ENCODE data around the gene PRRT2. TPM values are rescaled to one million over a fixed set of nuclear protein-coding genes. Genes with fewer than 3 reads are reported as not detected.

Gene PRRT2
- total RNA-seq, 1 experiment from 2014 or later, result 20.5 TPM

DNA sequence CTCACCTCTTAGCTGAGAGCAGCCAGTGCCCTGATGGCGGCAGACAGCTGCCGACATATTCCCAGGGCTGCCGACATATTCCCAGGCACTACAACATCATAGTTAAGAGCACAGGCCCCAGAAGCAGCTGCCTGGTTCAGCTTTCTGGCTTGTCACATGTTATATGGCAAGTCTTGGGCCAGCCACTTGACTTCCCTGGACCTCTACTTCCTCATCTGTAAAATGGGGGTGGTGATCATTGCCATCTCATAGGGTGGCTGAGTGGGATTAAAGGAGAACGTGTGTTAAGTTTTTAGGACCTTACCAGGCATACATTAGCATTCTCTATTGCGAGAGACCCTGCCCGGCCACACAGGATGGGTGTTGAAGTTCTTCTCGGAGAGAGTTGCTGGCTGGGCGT, 31.9 kb downstream of the PRRT2 start:
- no peaks in the 10 kb centered on the region; the same call in 1 of the 2 replicates for H3K4me1 Mint-ChIP-seq
- H3K27me3 Mint-ChIP-seq (ENCODE audit: low read depth), result no peaks in the 10 kb centered on the region; the same call in 1 of the 2 replicates
- ChIA-PET CTCF (interaction anchor here (1.0 to 3.4 kb wide), 4 partner anchors 11 to 188 kb away, joined by 3 to 20 read pairs (median 10); partner anchors contain the start of genes PAGR1 and TLCD3B), POLR2A (no interaction called here)
- ATAC-seq, result no peak
- DNase-seq (ENCODE audit: low spot score), result no peak
- H3K27ac Mint-ChIP-seq, result 0 out of 2 replicates have a peak overlapping the region, but pooled peaks have one; percentile 63
- no peak overlapping the region for H3K4me3 Mint-ChIP-seq
- TF ChIP-seq, protein P1, sequence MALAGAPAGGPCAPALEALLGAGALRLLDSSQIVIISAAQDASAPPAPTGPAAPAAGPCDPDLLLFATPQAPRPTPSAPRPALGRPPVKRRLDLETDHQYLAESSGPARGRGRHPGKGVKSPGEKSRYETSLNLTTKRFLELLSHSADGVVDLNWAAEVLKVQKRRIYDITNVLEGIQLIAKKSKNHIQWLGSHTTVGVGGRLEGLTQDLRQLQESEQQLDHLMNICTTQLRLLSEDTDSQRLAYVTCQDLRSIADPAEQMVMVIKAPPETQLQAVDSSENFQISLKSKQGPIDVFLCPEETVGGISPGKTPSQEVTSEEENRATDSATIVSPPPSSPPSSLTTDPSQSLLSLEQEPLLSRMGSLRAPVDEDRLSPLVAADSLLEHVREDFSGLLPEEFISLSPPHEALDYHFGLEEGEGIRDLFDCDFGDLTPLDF (CRISPR knock-in tag; IDR thresholded peaks at IDR 0.05), result no peak
- TF ChIP-seq ZBTB43 (CRISPR knock-in tag; IDR thresholded peaks at IDR 0.05), result no peak
- TF ChIP-seq E2F4 (CRISPR knock-in tag; IDR thresholded peaks at IDR 0.05; ENCODE audit: borderline replicate concordance, low read depth), result no peak
- no peak for TF ChIP-seq NR2C2 (CRISPR knock-in tag; IDR thresholded peaks at IDR 0.05)
- TF ChIP-seq, protein P2, sequence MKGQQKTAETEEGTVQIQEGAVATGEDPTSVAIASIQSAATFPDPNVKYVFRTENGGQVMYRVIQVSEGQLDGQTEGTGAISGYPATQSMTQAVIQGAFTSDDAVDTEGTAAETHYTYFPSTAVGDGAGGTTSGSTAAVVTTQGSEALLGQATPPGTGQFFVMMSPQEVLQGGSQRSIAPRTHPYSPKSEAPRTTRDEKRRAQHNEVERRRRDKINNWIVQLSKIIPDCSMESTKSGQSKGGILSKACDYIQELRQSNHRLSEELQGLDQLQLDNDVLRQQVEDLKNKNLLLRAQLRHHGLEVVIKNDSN (CRISPR knock-in tag; IDR thresholded peaks at IDR 0.05), result no peak
- TF ChIP-seq PRRX2 (CRISPR knock-in tag; IDR thresholded peaks at IDR 0.05), result no peak
- no peak for TF ChIP-seq SMAD3 (CRISPR knock-in tag; IDR thresholded peaks at IDR 0.05; ENCODE audit: borderline replicate concordance)
- TF ChIP-seq FOXP1 (CRISPR knock-in tag; IDR thresholded peaks at IDR 0.05; ENCODE audit: borderline replicate concordance), result no peak
- no peak for TF ChIP-seq ZNF138 (CRISPR knock-in tag; conservative IDR thresholded peaks at IDR 0.05)
- TF ChIP-seq MLX (CRISPR knock-in tag; IDR thresholded peaks at IDR 0.05), result no peak
- TF ChIP-seq ETV6 (CRISPR knock-in tag; IDR thresholded peaks at IDR 0.05), result no peak
- no peak for TF ChIP-seq ZNF671 (CRISPR knock-in tag; IDR thresholded peaks at IDR 0.05)
- TF ChIP-seq EMX1 (CRISPR knock-in tag; IDR thresholded peaks at IDR 0.05), result no peak
- TF ChIP-seq, protein P3, sequence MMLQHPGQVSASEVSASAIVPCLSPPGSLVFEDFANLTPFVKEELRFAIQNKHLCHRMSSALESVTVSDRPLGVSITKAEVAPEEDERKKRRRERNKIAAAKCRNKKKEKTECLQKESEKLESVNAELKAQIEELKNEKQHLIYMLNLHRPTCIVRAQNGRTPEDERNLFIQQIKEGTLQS (CRISPR knock-in tag; conservative IDR thresholded peaks at IDR 0.05), result no peak
- no peak for TF ChIP-seq IRF2 (CRISPR knock-in tag; IDR thresholded peaks at IDR 0.05; ENCODE audit: borderline replicate concordance, low read depth)
- TF ChIP-seq, protein P4, sequence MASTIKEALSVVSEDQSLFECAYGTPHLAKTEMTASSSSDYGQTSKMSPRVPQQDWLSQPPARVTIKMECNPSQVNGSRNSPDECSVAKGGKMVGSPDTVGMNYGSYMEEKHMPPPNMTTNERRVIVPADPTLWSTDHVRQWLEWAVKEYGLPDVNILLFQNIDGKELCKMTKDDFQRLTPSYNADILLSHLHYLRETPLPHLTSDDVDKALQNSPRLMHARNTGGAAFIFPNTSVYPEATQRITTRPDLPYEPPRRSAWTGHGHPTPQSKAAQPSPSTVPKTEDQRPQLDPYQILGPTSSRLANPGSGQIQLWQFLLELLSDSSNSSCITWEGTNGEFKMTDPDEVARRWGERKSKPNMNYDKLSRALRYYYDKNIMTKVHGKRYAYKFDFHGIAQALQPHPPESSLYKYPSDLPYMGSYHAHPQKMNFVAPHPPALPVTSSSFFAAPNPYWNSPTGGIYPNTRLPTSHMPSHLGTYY (CRISPR knock-in tag; IDR thresholded peaks at IDR 0.05), result no peak
- TF ChIP-seq, protein P5, sequence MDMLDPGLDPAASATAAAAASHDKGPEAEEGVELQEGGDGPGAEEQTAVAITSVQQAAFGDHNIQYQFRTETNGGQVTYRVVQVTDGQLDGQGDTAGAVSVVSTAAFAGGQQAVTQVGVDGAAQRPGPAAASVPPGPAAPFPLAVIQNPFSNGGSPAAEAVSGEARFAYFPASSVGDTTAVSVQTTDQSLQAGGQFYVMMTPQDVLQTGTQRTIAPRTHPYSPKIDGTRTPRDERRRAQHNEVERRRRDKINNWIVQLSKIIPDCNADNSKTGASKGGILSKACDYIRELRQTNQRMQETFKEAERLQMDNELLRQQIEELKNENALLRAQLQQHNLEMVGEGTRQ (CRISPR knock-in tag; IDR thresholded peaks at IDR 0.05), result no peak
- no peak for TF ChIP-seq MYBL2 (CRISPR knock-in tag; IDR thresholded peaks at IDR 0.05)
- no peak for TF ChIP-seq CBFB (CRISPR knock-in tag; IDR thresholded peaks at IDR 0.05; ENCODE audit: low read depth)
- TF ChIP-seq FOXP4 (CRISPR knock-in tag; IDR thresholded peaks at IDR 0.05), result no peak
- H3K9me3 Mint-ChIP-seq, result no peaks in the 10 kb centered on the region
- no peaks in the 10 kb centered on the region; the same call in 1 of the 2 replicates for H3K36me3 Mint-ChIP-seq
